Osteoblast (primary cell): Measurements from ENCODE around the gene GDI1. TPM values are rescaled to one million over a fixed set of nuclear protein-coding genes. Genes with fewer than 3 reads are reported as not detected.
A peak's percentile ranks its signal among the peaks of the same experiment; 100 is the strongest.

Source experiments
- DNase-seq: peaks from one replicate; pipeline ENCODE4 v3.0.0; 2011; ENCODE audit warnings: low spot score, mixed read lengths; ENCODE audit not compliant: insufficient read length; ENCODE audit errors: missing footprints
- H2AFZ ChIP-seq: 2 replicates; pipeline ENCODE4 v1.6.0; 2011; ENCODE audit warnings: mild to moderate bottlenecking, low read length
- H3K27ac ChIP-seq: 2 replicates; pipeline ENCODE4 v1.5.1; 2011; ENCODE audit warnings: mild to moderate bottlenecking, low read depth, low read length, moderate library complexity
- H3K27me3 ChIP-seq: 2 replicates; pipeline ENCODE4 v1.6.0; 2012; ENCODE audit warnings: mild to moderate bottlenecking, control low read depth, inconsistent platforms, low read length, moderate library complexity; ENCODE audit not compliant: insufficient read depth
- H3K36me3 ChIP-seq: 2 replicates; pipeline ENCODE4 v1.5.1; 2011; ENCODE audit warnings: mild to moderate bottlenecking, low read length, control low read depth, moderate library complexity; ENCODE audit not compliant: insufficient read depth
- H3K4me1 ChIP-seq: 2 replicates; pipeline ENCODE4 v1.5.1; 2011; ENCODE audit warnings: mild to moderate bottlenecking, low read length, control low read depth, moderate library complexity; ENCODE audit not compliant: insufficient read depth
- H3K4me2 ChIP-seq: 2 replicates; pipeline ENCODE4 v1.6.0; 2011; ENCODE audit warnings: mild to moderate bottlenecking, low read length; ENCODE audit not compliant: insufficient read depth
- H3K4me3 ChIP-seq: fragments of 200-600 bp; sonication (generic); 3 replicates; pipeline ENCODE4 v1.5.1; 2012; ENCODE audit warnings: mild to moderate bottlenecking, low read length, inconsistent platforms; ENCODE audit not compliant: insufficient read depth
- H3K79me2 ChIP-seq: 2 replicates; pipeline ENCODE4 v1.6.0; 2012; ENCODE audit warnings: mild to moderate bottlenecking, low read length, control low read depth, inconsistent platforms; ENCODE audit not compliant: insufficient read depth
- H3K9me3 ChIP-seq: 2 replicates; pipeline ENCODE4 v1.5.1; 2011; ENCODE audit warnings: low read depth, low read length, control low read depth
- H4K20me1 ChIP-seq: 2 replicates; pipeline ENCODE4 v1.6.0; 2012; ENCODE audit warnings: mild to moderate bottlenecking, low read length, control low read depth; ENCODE audit not compliant: insufficient read depth
- CTCF ChIP-seq: IDR thresholded peaks from 2 replicates; pipeline ENCODE4 v1.5.1; 2011; ENCODE audit warnings: mild to moderate bottlenecking, low read depth, low read length, moderate library complexity; ENCODE audit errors: extremely low read depth
- total RNA-seq: library from RNA; depleted of rRNA; stranded (reverse); fragments of >200 nt; gene quantifications from 2 replicates; pipeline ENCODE4 v1.2.3, GENCODE V29; 2012

Gene GDI1
- total RNA-seq, 1 donor = 74.6 TPM

- Histone ChIP-seq H2AFZ (no peak overlapping the region), H4K20me1 (no peaks in the 10 kb centered on the region), H3K27ac (no peak overlapping the region), H3K4me3 (no peak overlapping the region), H3K4me1 (no peaks in the 10 kb centered on the region), H3K9me3 (no peaks in the 10 kb centered on the region), H3K36me3 (peaks cover 19% of the 10 kb centered on the region), H3K4me2 (no peak overlapping the region), H3K27me3 (no peaks in the 10 kb centered on the region), H3K79me2 (peaks cover 12% of the 10 kb centered on the region)
- peak; percentile 80 for DNase-seq
- no peak for TF ChIP-seq CTCF
Measured at GRCh38 chrX:154483325-154483724, 46.4 kb downstream of the GDI1 start.

- Histone ChIP-seq H4K20me1 (peaks cover 7% of the 10 kb centered on the region), H3K4me1 (peaks cover 6% of the 10 kb centered on the region), H3K9me3 (no peaks in the 10 kb centered on the region), H3K4me3 (no peak overlapping the region), H3K36me3 (peaks cover 20% of the 10 kb centered on the region), H3K79me2 (peaks cover 20% of the 10 kb centered on the region), H3K27me3 (no peaks in the 10 kb centered on the region), H3K4me2 (no peak overlapping the region), H3K27ac (no peak overlapping the region), H2AFZ (no peak overlapping the region)
- DNase-seq = peak; percentile 91
- no peak for TF ChIP-seq CTCF
Measured at GRCh38 chrX:154484255-154485149, 47.5 kb downstream of the GDI1 start.

- Histone ChIP-seq H2AFZ (no peak overlapping the region), H3K79me2 (peaks cover 22% of the 10 kb centered on the region), H3K4me3 (peak overlapping the region; percentile 73), H4K20me1 (peaks cover 7% of the 10 kb centered on the region), H3K9me3 (no peaks in the 10 kb centered on the region), H3K27me3 (no peaks in the 10 kb centered on the region), H3K4me1 (peaks cover 10% of the 10 kb centered on the region), H3K27ac (peak overlapping the region; percentile 4), H3K36me3 (peaks cover 20% of the 10 kb centered on the region), H3K4me2 (peak overlapping the region; percentile 71)
- TF ChIP-seq CTCF = no peak
- peak; percentile 85 for DNase-seq
Measured at GRCh38 chrX:154485150-154486051, 48.4 kb downstream of the GDI1 start.

- Histone ChIP-seq H3K4me1 (peaks cover 10% of the 10 kb centered on the region), H3K36me3 (peaks cover 20% of the 10 kb centered on the region), H3K9me3 (no peaks in the 10 kb centered on the region), H2AFZ (no peak overlapping the region), H4K20me1 (peaks cover 7% of the 10 kb centered on the region), H3K27me3 (no peaks in the 10 kb centered on the region), H3K27ac (no peak overlapping the region), H3K4me2 (peak overlapping the region; percentile 71), H3K79me2 (peaks cover 22% of the 10 kb centered on the region), H3K4me3 (peak overlapping the region; percentile 73)
- no peak for TF ChIP-seq CTCF
- peak; percentile 90 for DNase-seq
Measured at GRCh38 chrX:154486052-154486395, 49.1 kb downstream of the GDI1 start.
